ENCODE data around the gene YAF2. TPM values are rescaled to one million over a fixed set of nuclear protein-coding genes. Genes with fewer than 3 reads are reported as not detected.

The YAF2 gene
- 36.3 and 81.7 TPM in 2 replicates for total RNA-seq (2014; rRNA removed; shearing (Covaris generic); ENCODE audit: low replicate concordance)

- H3K4me1 ChIP-seq (ENCODE audit: low read length): peaks cover 50% of the 10 kb centered on the region
- H3K27me3 ChIP-seq (ENCODE audit: low read length): no peaks in the 10 kb centered on the region
- H3K4me3 ChIP-seq (ENCODE audit: low read length): peak within 1 kb of the TSS; percentile 97
- peak within 1 kb of the TSS; percentile 50; the same call in 1 of the 2 replicates for H2AFZ ChIP-seq (ENCODE audit: low read length)
- H3K9me3 ChIP-seq (ENCODE audit: low read length): no peaks in the 10 kb centered on the region
- H3K27ac ChIP-seq (ENCODE audit: low read length): peak within 1 kb of the TSS; percentile 82
- H3K4me2 ChIP-seq (ENCODE audit: low read depth, low read length, poor library complexity, severe bottlenecking): peak within 1 kb of the TSS; percentile 92
- no peaks in the 10 kb centered on the region for H3K9me2 ChIP-seq (replicated peaks; ENCODE audit: insufficient read depth, low read length)
- H3K36me3 ChIP-seq (ENCODE audit: insufficient read depth, low read length): peaks cover 20% of the 10 kb centered on the region
- peaks cover 52% of the 10 kb centered on the region for H3K79me2 ChIP-seq (ENCODE audit: low read length)
- peak; percentile 93 for DNase-seq
- peak within 1 kb of the TSS; percentile 99 for H3K9ac ChIP-seq (ENCODE audit: low read length)
- H4K20me1 ChIP-seq (ENCODE audit: insufficient read depth, low read depth, low read length): no peaks in the 10 kb centered on the region
Observed at GRCh38 chr12:42238240-42239140, at the start of gene YAF2. Gene YAF2, minus strand, starts transcription at chr12:42238248. Its CDS starts 68 bp downstream, at chr12:42238180.

DNA sequence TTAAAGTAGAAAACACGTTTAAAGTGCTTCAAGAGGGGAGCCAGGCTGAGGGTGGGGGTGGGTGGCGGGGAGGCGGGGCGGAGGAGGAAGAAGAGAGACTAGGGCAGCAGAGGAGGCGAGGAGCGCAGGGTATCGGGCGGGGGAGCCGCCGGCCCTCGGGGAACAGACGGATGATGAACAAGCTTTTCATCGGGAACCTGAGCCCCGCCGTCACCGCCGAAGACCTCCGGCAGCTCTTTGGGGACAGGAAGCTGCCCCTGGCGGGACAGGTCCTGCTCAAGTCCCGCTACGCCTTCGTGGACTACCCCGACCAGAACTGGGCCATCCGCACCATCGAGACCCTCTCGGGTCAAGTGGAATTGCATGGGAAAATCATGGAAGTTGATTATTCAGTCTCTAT is 48.7 kb upstream of the YAF2 start:
- DNase-seq: no peak
- Histone ChIP-seq H3K27ac (ENCODE audit: low read length) (no peak overlapping the region), H3K36me3 (ENCODE audit: insufficient read depth, low read length) (no peaks in the 10 kb centered on the region)

GRCh38 chr12:42285431-42285830 is 47.4 kb upstream of the YAF2 start:
- peak overlapping the region; percentile 90 for H3K27ac ChIP-seq (ENCODE audit: low read length)
- no peaks in the 10 kb centered on the region for H3K27me3 ChIP-seq (ENCODE audit: low read length)
- H3K36me3 ChIP-seq (ENCODE audit: insufficient read depth, low read length): no peaks in the 10 kb centered on the region
- no peaks in the 10 kb centered on the region for H3K9me2 ChIP-seq (replicated peaks; ENCODE audit: insufficient read depth, low read length)
- H3K4me1 ChIP-seq (ENCODE audit: low read length): peaks cover 66% of the 10 kb centered on the region
- H3K4me3 ChIP-seq (ENCODE audit: low read length): no peak overlapping the region
- H3K4me2 ChIP-seq (ENCODE audit: low read depth, low read length, poor library complexity, severe bottlenecking): peak overlapping the region; percentile 55
- H4K20me1 ChIP-seq (ENCODE audit: insufficient read depth, low read depth, low read length): no peaks in the 10 kb centered on the region
- H3K79me2 ChIP-seq (ENCODE audit: low read length): no peaks in the 10 kb centered on the region
- H2AFZ ChIP-seq (ENCODE audit: low read length): no peak overlapping the region
- H3K9ac ChIP-seq (ENCODE audit: low read length): no peak overlapping the region
- no peaks in the 10 kb centered on the region for H3K9me3 ChIP-seq (ENCODE audit: low read length)
- no peak for DNase-seq

More for the DNA sequence above, 48.7 kb upstream of the YAF2 start:
- Histone ChIP-seq H3K4me1 (ENCODE audit: low read length) (peaks cover 59% of the 10 kb centered on the region), H3K79me2 (ENCODE audit: low read length) (no peaks in the 10 kb centered on the region), H3K9me2 (replicated peaks; ENCODE audit: insufficient read depth, low read length) (no peaks in the 10 kb centered on the region), H3K9me3 (ENCODE audit: low read length) (no peaks in the 10 kb centered on the region), H4K20me1 (ENCODE audit: insufficient read depth, low read depth, low read length) (no peaks in the 10 kb centered on the region), H3K9ac (ENCODE audit: low read length) (no peak overlapping the region), H2AFZ (ENCODE audit: low read length) (no peak overlapping the region), H3K27me3 (ENCODE audit: low read length) (no peaks in the 10 kb centered on the region), H3K4me3 (ENCODE audit: low read length) (no peak overlapping the region), H3K4me2 (ENCODE audit: low read depth, low read length, poor library complexity, severe bottlenecking) (no peak overlapping the region)

DNA sequence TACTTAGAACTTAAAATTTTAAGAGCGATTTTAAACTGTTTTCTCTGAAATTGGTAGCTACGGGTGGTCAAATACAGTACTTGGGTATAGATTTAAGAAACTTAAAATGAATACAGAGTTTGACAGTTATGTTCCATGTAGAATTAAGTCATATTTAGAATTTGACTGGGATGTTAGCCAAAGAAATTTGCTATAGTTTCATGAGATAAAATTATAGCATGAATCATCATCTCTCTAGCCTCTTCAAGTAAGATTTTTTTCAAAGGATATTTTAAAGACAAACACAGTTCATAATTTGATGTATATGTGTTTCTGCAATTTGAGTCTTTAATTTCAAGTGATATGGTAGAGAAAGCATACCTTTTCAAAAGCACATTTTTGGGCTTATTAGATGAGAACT is 46.8 kb upstream of the YAF2 start:
- peak; percentile 73 for DNase-seq
- no peaks in the 10 kb centered on the region for H3K9me3 ChIP-seq (ENCODE audit: low read length)
- no peaks in the 10 kb centered on the region for H3K9me2 ChIP-seq (replicated peaks; ENCODE audit: insufficient read depth, low read length)
- H2AFZ ChIP-seq (ENCODE audit: low read length): peak overlapping the region; percentile 63; the same call in 1 of the 2 replicates
- peaks cover 69% of the 10 kb centered on the region for H3K4me1 ChIP-seq (ENCODE audit: low read length)
- peak overlapping the region; percentile 90 for H3K27ac ChIP-seq (ENCODE audit: low read length)
- peak overlapping the region; percentile 55 for H3K4me2 ChIP-seq (ENCODE audit: low read depth, low read length, poor library complexity, severe bottlenecking)
- H4K20me1 ChIP-seq (ENCODE audit: insufficient read depth, low read depth, low read length): no peaks in the 10 kb centered on the region
- H3K36me3 ChIP-seq (ENCODE audit: insufficient read depth, low read length): no peaks in the 10 kb centered on the region
- no peak overlapping the region for H3K4me3 ChIP-seq (ENCODE audit: low read length)
- no peak overlapping the region for H3K9ac ChIP-seq (ENCODE audit: low read length)
- H3K79me2 ChIP-seq (ENCODE audit: low read length): no peaks in the 10 kb centered on the region
- H3K27me3 ChIP-seq (ENCODE audit: low read length): no peaks in the 10 kb centered on the region

GRCh38 chr12:42284157-42284556 is 46.1 kb upstream of the YAF2 start:
- peak overlapping the region; percentile 33 for H3K9ac ChIP-seq (ENCODE audit: low read length)
- H2AFZ ChIP-seq (ENCODE audit: low read length): peak overlapping the region; percentile 63
- H3K27me3 ChIP-seq (ENCODE audit: low read length): no peaks in the 10 kb centered on the region
- no peaks in the 10 kb centered on the region for H4K20me1 ChIP-seq (ENCODE audit: insufficient read depth, low read depth, low read length)
- peak overlapping the region; percentile 55 for H3K4me2 ChIP-seq (ENCODE audit: low read depth, low read length, poor library complexity, severe bottlenecking)
- H3K36me3 ChIP-seq (ENCODE audit: insufficient read depth, low read length): no peaks in the 10 kb centered on the region
- H3K4me1 ChIP-seq (ENCODE audit: low read length): peaks cover 63% of the 10 kb centered on the region
- no peaks in the 10 kb centered on the region for H3K79me2 ChIP-seq (ENCODE audit: low read length)
- DNase-seq: peak; percentile 86
- no peaks in the 10 kb centered on the region for H3K9me3 ChIP-seq (ENCODE audit: low read length)
- H3K4me3 ChIP-seq (ENCODE audit: low read length): peak overlapping the region; percentile 3; the same call in 1 of the 2 replicates
- peak overlapping the region; percentile 90 for H3K27ac ChIP-seq (ENCODE audit: low read length)
- no peaks in the 10 kb centered on the region for H3K9me2 ChIP-seq (replicated peaks; ENCODE audit: insufficient read depth, low read length)

GRCh38 chr12:42283739-42284138 is 45.7 kb upstream of the YAF2 start:
- peak; percentile 63 for DNase-seq
- no peak overlapping the region for H3K9ac ChIP-seq (ENCODE audit: low read length)
- H3K79me2 ChIP-seq (ENCODE audit: low read length): no peaks in the 10 kb centered on the region
- peaks cover 59% of the 10 kb centered on the region for H3K4me1 ChIP-seq (ENCODE audit: low read length)
- H3K9me2 ChIP-seq (replicated peaks; ENCODE audit: insufficient read depth, low read length): no peaks in the 10 kb centered on the region
- H4K20me1 ChIP-seq (ENCODE audit: insufficient read depth, low read depth, low read length): no peaks in the 10 kb centered on the region
- no peaks in the 10 kb centered on the region for H3K27me3 ChIP-seq (ENCODE audit: low read length)
- peak overlapping the region; percentile 55 for H3K4me2 ChIP-seq (ENCODE audit: low read depth, low read length, poor library complexity, severe bottlenecking)
- peak overlapping the region; percentile 90 for H3K27ac ChIP-seq (ENCODE audit: low read length)
- peak overlapping the region; percentile 40; the same call in 1 of the 2 replicates for H2AFZ ChIP-seq (ENCODE audit: low read length)
- no peaks in the 10 kb centered on the region for H3K36me3 ChIP-seq (ENCODE audit: insufficient read depth, low read length)
- no peak overlapping the region for H3K4me3 ChIP-seq (ENCODE audit: low read length)
- H3K9me3 ChIP-seq (ENCODE audit: low read length): no peaks in the 10 kb centered on the region

DNA sequence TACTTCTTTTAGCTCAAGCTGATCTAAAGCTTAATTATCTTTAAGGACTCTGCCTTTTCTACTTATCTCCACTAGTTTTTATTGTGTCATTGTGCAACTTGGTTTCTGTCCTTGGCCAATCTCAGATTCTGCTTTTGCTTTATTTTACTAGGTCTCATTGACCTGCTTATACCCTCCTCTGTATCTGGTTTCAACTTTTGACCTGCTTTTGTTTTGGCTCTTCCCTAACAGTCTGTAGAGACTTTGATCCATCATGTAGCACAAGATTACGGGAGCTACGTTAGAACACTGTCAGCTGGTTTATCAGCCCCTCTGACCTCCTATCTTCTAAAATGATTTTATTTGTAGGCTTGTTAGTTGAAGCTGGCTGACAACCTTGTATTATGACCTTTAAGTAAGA is 44.2 kb upstream of the YAF2 start:
- DNase-seq: peak; percentile 50
- H3K4me1 ChIP-seq (ENCODE audit: low read length): peaks cover 56% of the 10 kb centered on the region
- H3K27me3 ChIP-seq (ENCODE audit: low read length): no peaks in the 10 kb centered on the region
- peak overlapping the region; percentile 50 for H3K9ac ChIP-seq (ENCODE audit: low read length)
- H3K9me3 ChIP-seq (ENCODE audit: low read length): no peaks in the 10 kb centered on the region
- no peaks in the 10 kb centered on the region for H4K20me1 ChIP-seq (ENCODE audit: insufficient read depth, low read depth, low read length)
- no peaks in the 10 kb centered on the region for H3K79me2 ChIP-seq (ENCODE audit: low read length)
- H3K27ac ChIP-seq (ENCODE audit: low read length): peak overlapping the region; percentile 90
- no peaks in the 10 kb centered on the region for H3K9me2 ChIP-seq (replicated peaks; ENCODE audit: insufficient read depth, low read length)
- H3K36me3 ChIP-seq (ENCODE audit: insufficient read depth, low read length): no peaks in the 10 kb centered on the region
- peak overlapping the region; percentile 22 for H3K4me3 ChIP-seq (ENCODE audit: low read length)
- peak overlapping the region; percentile 29 for H2AFZ ChIP-seq (ENCODE audit: low read length)
- peak overlapping the region; percentile 61 for H3K4me2 ChIP-seq (ENCODE audit: low read depth, low read length, poor library complexity, severe bottlenecking)

DNA sequence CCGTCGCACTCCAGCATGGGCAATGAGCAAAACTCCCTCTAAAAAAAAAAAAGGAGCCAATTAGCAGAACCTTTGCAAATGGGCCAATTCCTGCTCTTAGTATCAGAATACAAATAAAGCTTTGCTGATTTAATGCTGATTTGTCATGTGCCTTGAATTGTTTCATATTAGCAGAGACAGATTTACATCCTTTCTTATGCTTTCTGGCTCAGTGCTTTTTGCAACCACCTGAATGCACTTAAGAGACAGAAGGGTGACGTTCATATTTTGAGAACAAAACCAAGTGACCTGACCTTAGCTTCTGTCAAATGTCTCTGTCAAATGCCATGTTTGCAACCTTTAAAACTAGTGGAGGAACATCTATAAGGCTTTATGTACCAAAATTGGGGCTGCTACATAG is 43.8 kb upstream of the YAF2 start:
- H3K27me3 ChIP-seq (ENCODE audit: low read length): no peaks in the 10 kb centered on the region

More for the DNA sequence above, 43.8 kb upstream of the YAF2 start:
- Histone ChIP-seq H4K20me1 (ENCODE audit: insufficient read depth, low read depth, low read length) (no peaks in the 10 kb centered on the region), H3K79me2 (ENCODE audit: low read length) (no peaks in the 10 kb centered on the region), H3K4me3 (ENCODE audit: low read length) (peak overlapping the region; percentile 22; the same call in 1 of the 2 replicates), H3K36me3 (ENCODE audit: insufficient read depth, low read length) (no peaks in the 10 kb centered on the region), H3K4me1 (ENCODE audit: low read length) (peaks cover 56% of the 10 kb centered on the region), H3K9me2 (replicated peaks; ENCODE audit: insufficient read depth, low read length) (no peaks in the 10 kb centered on the region), H3K9me3 (ENCODE audit: low read length) (no peaks in the 10 kb centered on the region), H3K4me2 (ENCODE audit: low read depth, low read length, poor library complexity, severe bottlenecking) (peak overlapping the region; percentile 61), H2AFZ (ENCODE audit: low read length) (peak overlapping the region; percentile 29), H3K27ac (ENCODE audit: low read length) (peak overlapping the region; percentile 90), H3K9ac (ENCODE audit: low read length) (peak overlapping the region; percentile 50)
- peak; percentile 91 for DNase-seq
